ENCODE results near the gene ACAT2. TPM values are rescaled to one million over a fixed set of nuclear protein-coding genes. Genes with fewer than 3 reads are reported as not detected.

The ACAT2 gene
- total RNA-seq, 1 donor from 2014 or later, result 92.5 TPM

DNA sequence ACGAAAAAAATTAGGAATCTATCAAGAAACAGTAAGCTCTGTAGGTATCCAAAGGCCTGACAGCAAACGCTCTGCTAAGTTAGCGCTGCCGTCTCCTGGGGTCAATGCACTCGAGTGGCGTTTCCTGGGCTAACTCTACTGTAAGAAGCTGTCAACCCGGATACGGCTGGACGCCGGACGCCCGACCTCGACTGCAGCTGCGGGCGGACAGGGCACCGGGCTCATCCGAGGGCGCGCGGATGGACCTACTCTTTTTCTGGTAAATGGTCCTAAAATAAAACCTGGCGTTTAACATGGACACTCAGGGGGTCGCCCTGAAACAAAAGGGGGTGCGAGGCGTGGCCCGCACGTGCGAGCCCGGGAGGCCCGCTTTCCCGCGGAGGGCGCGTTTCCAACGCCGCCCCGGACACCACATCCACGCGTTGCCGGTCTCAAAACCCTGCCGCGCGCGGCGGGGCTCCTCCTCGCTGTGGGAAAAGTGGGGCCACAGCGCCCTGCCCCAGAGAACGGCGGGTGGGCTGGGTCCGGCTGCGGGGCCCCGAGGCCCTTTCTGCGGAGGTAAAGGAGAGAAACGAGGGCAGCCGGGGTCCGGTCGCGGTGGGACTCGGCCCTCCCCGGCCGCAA is 27.0 kb downstream of the ACAT2 start:
- Histone ChIP-seq H3K4me3 (peak overlapping the region; percentile 99), H3K36me3 (peaks cover 52% of the 10 kb centered on the region), H4K20me1 (ENCODE audit: low read depth) (peaks cover 55% of the 10 kb centered on the region), H3K9me3 (ENCODE audit: low read depth) (no peaks in the 10 kb centered on the region), H3K9ac (peak overlapping the region; percentile 97), H3K4me2 (peak overlapping the region; percentile 99), H3K27ac (peak overlapping the region; percentile 76), H3F3A (ENCODE audit: low read depth) (peaks cover 18% of the 10 kb centered on the region), H3K79me2 (ENCODE audit: low read depth) (peaks cover 91% of the 10 kb centered on the region), H2AFZ (replicated peaks) (no peak overlapping the region), H3K4me1 (peaks cover 22% of the 10 kb centered on the region), H3K27me3 (no peaks in the 10 kb centered on the region)
- H3K4me3 Mint-ChIP-seq, result peak overlapping the region; percentile 97
- no peaks in the 10 kb centered on the region for H3K27me3 Mint-ChIP-seq (ENCODE audit: insufficient read depth, low read depth)
- TF ChIP-seq EZH2phosphoT487 (IDR thresholded peaks at IDR 0.05), result no peak
- TF ChIP-seq CTCF (IDR thresholded peaks at IDR 0.05), result no peak
- no peak for TF ChIP-seq EZH2 (IDR thresholded peaks at IDR 0.05)
- peak overlapping the region; percentile 74 for H3K27ac Mint-ChIP-seq
- no peaks in the 10 kb centered on the region for H3K9me3 Mint-ChIP-seq
- peaks cover 31% of the 10 kb centered on the region for H3K4me1 Mint-ChIP-seq
- peak; percentile 60 for DNase-seq (ENCODE audit: low spot score)
- peaks cover 36% of the 10 kb centered on the region for H3K36me3 Mint-ChIP-seq

GRCh38 chr6:159789377-159790148 is 27.7 kb downstream of the ACAT2 start, which contains the start of gene TCP1:
Gene TCP1, minus strand, starts transcription at chr6:159789602. Its CDS starts 134 bp downstream, at chr6:159789468.
- Histone ChIP-seq H3K79me2 (ENCODE audit: low read depth) (peaks cover 91% of the 10 kb centered on the region), H3K9ac (peak within 1 kb of the TSS; percentile 97), H3K4me1 (peaks cover 22% of the 10 kb centered on the region), H3K4me2 (peak within 1 kb of the TSS; percentile 99), H3F3A (ENCODE audit: low read depth) (peaks cover 13% of the 10 kb centered on the region), H3K36me3 (peaks cover 57% of the 10 kb centered on the region), H3K9me3 (ENCODE audit: low read depth) (no peaks in the 10 kb centered on the region), H3K27ac (peak within 1 kb of the TSS; percentile 76), H3K4me3 (peak within 1 kb of the TSS; percentile 99), H4K20me1 (ENCODE audit: low read depth) (peaks cover 50% of the 10 kb centered on the region), H3K27me3 (no peaks in the 10 kb centered on the region), H2AFZ (replicated peaks) (peak within 1 kb of the TSS; percentile 83)
- Mint-ChIP-seq H3K4me3 (peak within 1 kb of the TSS; percentile 97), H3K9me3 (no peaks in the 10 kb centered on the region), H3K36me3 (peaks cover 38% of the 10 kb centered on the region), H3K27ac (peak within 1 kb of the TSS; percentile 98), H3K4me1 (peaks cover 35% of the 10 kb centered on the region), H3K27me3 (ENCODE audit: insufficient read depth, low read depth) (no peaks in the 10 kb centered on the region)
- TF ChIP-seq EZH2 (IDR thresholded peaks at IDR 0.05) (no peak), CTCF (IDR thresholded peaks at IDR 0.05) (no peak), EZH2phosphoT487 (IDR thresholded peaks at IDR 0.05) (no peak)
- peak; percentile 100 for DNase-seq (ENCODE audit: low spot score)

DNA sequence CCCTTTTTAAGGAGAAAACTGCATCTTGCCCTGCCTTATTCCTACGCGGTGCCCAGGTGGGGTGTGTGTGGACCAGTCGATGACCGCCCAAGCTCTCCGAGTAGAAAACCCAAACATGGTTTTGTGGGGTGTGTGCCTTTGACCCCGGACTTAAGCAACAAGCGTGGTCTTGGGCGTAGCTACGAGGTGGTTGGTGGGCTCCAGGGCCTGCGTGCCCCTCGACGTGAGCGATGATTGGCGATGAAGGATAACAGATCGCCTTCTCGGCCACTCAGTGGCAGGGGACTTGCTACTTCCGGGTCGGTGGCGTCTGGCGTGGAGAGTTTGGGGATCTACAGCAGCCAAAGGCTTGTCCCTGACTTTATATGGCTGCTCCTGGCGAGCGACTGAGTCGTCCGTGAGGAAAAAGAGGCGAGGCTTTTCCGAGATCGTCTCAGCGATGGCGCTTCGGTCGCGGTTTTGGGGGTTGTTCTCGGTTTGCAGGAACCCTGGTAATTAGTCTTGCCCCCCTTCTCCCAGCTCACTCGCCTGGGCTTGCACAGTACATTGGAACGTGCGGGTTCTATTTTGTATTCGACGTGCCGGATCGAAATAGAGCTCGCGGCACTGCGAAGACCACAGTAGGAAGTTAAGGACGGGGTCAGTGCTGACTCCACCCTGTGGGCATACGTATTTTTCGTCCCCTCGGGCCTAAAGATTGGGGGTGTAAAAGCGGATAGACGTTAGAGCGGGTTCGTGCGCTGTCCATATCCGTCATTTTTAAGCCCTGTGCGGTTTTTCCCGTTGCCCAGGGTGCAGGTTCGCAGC is 28.5 kb downstream of the ACAT2 start, which contains the start of gene MRPL18:
MRPL18 (plus strand) TSS at position 319 of the 807 bp plus-strand sequence; CDS start at position 440, 121 bp downstream.
- Histone ChIP-seq H2AFZ (replicated peaks) (peak within 1 kb of the TSS; percentile 83), H3K27me3 (no peaks in the 10 kb centered on the region), H3K4me2 (peak within 1 kb of the TSS; percentile 99), H3K4me1 (peaks cover 22% of the 10 kb centered on the region), H3K36me3 (peaks cover 49% of the 10 kb centered on the region), H3K27ac (peak within 1 kb of the TSS; percentile 76), H3K9ac (peak within 1 kb of the TSS; percentile 97), H3K9me3 (ENCODE audit: low read depth) (no peaks in the 10 kb centered on the region), H3K79me2 (ENCODE audit: low read depth) (peaks cover 85% of the 10 kb centered on the region), H4K20me1 (ENCODE audit: low read depth) (peaks cover 44% of the 10 kb centered on the region), H3F3A (ENCODE audit: low read depth) (peaks cover 13% of the 10 kb centered on the region), H3K4me3 (peak within 1 kb of the TSS; percentile 99)
- no peak for TF ChIP-seq EZH2phosphoT487 (IDR thresholded peaks at IDR 0.05)
- no peak for TF ChIP-seq CTCF (IDR thresholded peaks at IDR 0.05)
- TF ChIP-seq EZH2 (IDR thresholded peaks at IDR 0.05), result no peak
- Mint-ChIP-seq H3K27ac (peak within 1 kb of the TSS; percentile 98), H3K36me3 (peaks cover 33% of the 10 kb centered on the region), H3K4me3 (peak within 1 kb of the TSS; percentile 97), H3K9me3 (no peaks in the 10 kb centered on the region), H3K4me1 (peaks cover 39% of the 10 kb centered on the region), H3K27me3 (ENCODE audit: insufficient read depth, low read depth) (no peaks in the 10 kb centered on the region)
- DNase-seq (ENCODE audit: low spot score), result peak; percentile 97
